Erythroblast (primary cell): ENCODE data around the gene SLC37A2.

ENCODE experiments used
- GATA1 ChIP-seq: IDR thresholded peaks from 2 replicates; pipeline ENCODE4 v1.6.1; 2011; ENCODE audit warnings: low read depth, mild to moderate bottlenecking, control low read depth, low read length, moderate library complexity
- POLR2A ChIP-seq: IDR thresholded peaks from 2 replicates; pipeline ENCODE4 v1.6.1; 2011; ENCODE audit warnings: mild to moderate bottlenecking, low read length

DNA sequence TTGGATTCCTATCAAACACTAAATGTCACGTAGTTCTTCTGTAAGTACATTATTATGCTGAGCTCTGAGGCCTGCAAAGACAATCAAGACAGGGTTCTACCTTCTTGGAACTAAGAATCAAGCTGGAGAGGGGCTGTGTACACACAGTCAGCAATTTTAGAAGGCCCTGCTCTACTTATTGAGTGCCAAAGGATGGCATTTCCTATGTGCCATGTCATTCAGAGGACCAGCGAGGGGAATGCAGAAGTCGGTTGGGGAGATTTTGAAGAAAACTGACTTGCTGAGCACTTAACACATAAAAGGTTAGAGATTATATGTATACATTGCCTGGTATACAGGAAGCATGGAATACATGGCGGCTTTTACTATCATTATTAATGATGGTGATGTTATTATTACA, 5.3 kb downstream of the SLC37A2 start:
- no peak for TF ChIP-seq POLR2A
- TF ChIP-seq GATA1 = no peak
